Esophagus muscularis mucosa (tissue), 4 donors: ENCODE results near the gene ERBB2. TPM values are rescaled to one million over a fixed set of nuclear protein-coding genes. Genes with fewer than 3 reads are reported as not detected.

Experiments
- DNase-seq: peaks from one replicate; pipeline ENCODE4 v3.0.0-alpha.2; 2017; ENCODE audit errors: extremely low spot score
- H3K27ac ChIP-seq, 4 donors: fragments of 200-600 bp; sonication (generic); replicated peaks in 1 of 4; 1 replicate in 3 of 4; 2 replicates in 1 of 4; pipeline ENCODE4 v1.5.1; 2016 to 2019; ENCODE audit warnings: mild to moderate bottlenecking in 1 of 4
- H3K27me3 ChIP-seq, 4 donors: fragments of 200-600 bp; sonication (generic); one replicate each; pipeline versions ENCODE4 v1.5.1 to v1.6.0; 2016 to 2019
- H3K36me3 ChIP-seq, 4 donors: fragments of 200-600 bp; sonication (generic); one replicate each; pipeline ENCODE4 v1.5.1; 2016 to 2019
- H3K4me1 ChIP-seq, 4 donors: fragments of 200-600 bp; sonication (generic); one replicate each; pipeline ENCODE4 v1.5.1; 2016 to 2019
- H3K4me3 ChIP-seq, 4 donors: fragments of 200-600 bp; sonication (generic); 1 replicate in 2 of 4; 2 replicates in 2 of 4; pipeline ENCODE4 v1.5.1; 2016 to 2019; ENCODE audit warnings: mild to moderate bottlenecking in 4 of 4, moderate library complexity in 1 of 4
- H3K9me3 ChIP-seq, 4 donors: fragments of 200-600 bp; sonication (generic); 1 replicate in 3 of 4; 2 replicates in 1 of 4; pipeline ENCODE4 v1.5.1; 2016 to 2019
- CTCF ChIP-seq, 3 experiments: fragments of 200-600 bp in 2 of 3; fragments of 450-650 bp in 1 of 3; sonication (generic) in 2 of 3; IDR thresholded peaks; one replicate each; pipeline ENCODE4 v1.5.1; 2017 to 2019; ENCODE audit warnings: antibody characterized with exemption in 3 of 3, mild to moderate bottlenecking in 2 of 3, moderate library complexity in 1 of 3
- EP300 ChIP-seq: sonication (generic); formaldehyde crosslinking; IDR thresholded peaks from one replicate; pipeline ENCODE4 v1.6.1; 2017; ENCODE audit warnings: antibody characterized with exemption
- POLR2A ChIP-seq: fragments of 450-650 bp; IDR thresholded peaks from one replicate; pipeline ENCODE4 v1.6.1; 2017; ENCODE audit warnings: antibody characterized with exemption, moderate library complexity, mild to moderate bottlenecking, low read depth
- POLR2AphosphoS5 ChIP-seq, 2 donors: sonication (generic); formaldehyde crosslinking; IDR thresholded peaks; one replicate each; pipeline ENCODE4 v1.6.1; 2017; ENCODE audit warnings: antibody characterized with exemption in 2 of 2
- WGBS: methylation state at CpG from one replicate; pipeline ENCODE4 v1.1.5; 2018; 5-methylcytosine and 5-hydroxymethylcytosine counted together
- intact Hi-C: fragments of 100-400 bp; cut with DNase I; formaldehyde crosslinking; loops from one replicate; pipeline ENCODE4 v1.15.1; 2023
- total RNA-seq, 4 donors: library from RNA; depleted of rRNA; stranded (reverse); fragments of >200 nt; gene quantifications; one replicate each; pipeline versions ENCODE4 v1.1.0 to v1.2.1, GENCODE V29; 2016

ERBB2 gene
- total RNA-seq, 4 donors from 2014 or later, result 36.8 to 67.7 (median 57.7) TPM

GRCh38 chr17:39669897-39670735 is 29.7 kb upstream of the ERBB2 start:
- H3K36me3 ChIP-seq, result peaks cover 0 to 3% (median 0%) of the 10 kb centered on the region in 4 donors
- peaks cover 45 to 58% (median 54%) of the 10 kb centered on the region in 4 donors for H3K4me1 ChIP-seq
- H3K27ac ChIP-seq, result no peak overlapping the region
- no peaks in the 10 kb centered on the region for H3K9me3 ChIP-seq
- TF ChIP-seq EP300 (no peak), POLR2AphosphoS5 (IDR thresholded peaks at IDR 0.05) (no peak), POLR2A (no peak), CTCF (IDR thresholded peaks at IDR 0.05) (no peak)
- intact Hi-C loops, result no loop called here
- H3K27me3 ChIP-seq, result peaks cover 0 to 72% (median 42%) of the 10 kb centered on the region in 4 donors
- H3K4me3 ChIP-seq, result no peak overlapping the region
- 85% methylated on average over 11 of the region's 23 CpGs for WGBS
- no peak for DNase-seq

GRCh38 chr17:39670746-39671145 is 29.1 kb upstream of the ERBB2 start:
- intact Hi-C loops, result no loop called here
- H3K4me3 ChIP-seq, result no peak overlapping the region
- no peaks in the 10 kb centered on the region for H3K9me3 ChIP-seq
- H3K27me3 ChIP-seq, result peaks cover 0 to 66% (median 40%) of the 10 kb centered on the region in 4 donors
- no peak for DNase-seq
- H3K4me1 ChIP-seq, result peaks cover 48 to 58% (median 53%) of the 10 kb centered on the region in 4 donors
- WGBS, result 60% methylated on average over 4 of the region's 4 CpGs
- TF ChIP-seq POLR2AphosphoS5 (IDR thresholded peaks at IDR 0.05) (no peak), EP300 (no peak), CTCF (IDR thresholded peaks at IDR 0.05) (no peak), POLR2A (no peak)
- H3K36me3 ChIP-seq, result peaks cover 0 to 1% (median 0%) of the 10 kb centered on the region in 4 donors
- H3K27ac ChIP-seq, result no peak overlapping the region

DNA sequence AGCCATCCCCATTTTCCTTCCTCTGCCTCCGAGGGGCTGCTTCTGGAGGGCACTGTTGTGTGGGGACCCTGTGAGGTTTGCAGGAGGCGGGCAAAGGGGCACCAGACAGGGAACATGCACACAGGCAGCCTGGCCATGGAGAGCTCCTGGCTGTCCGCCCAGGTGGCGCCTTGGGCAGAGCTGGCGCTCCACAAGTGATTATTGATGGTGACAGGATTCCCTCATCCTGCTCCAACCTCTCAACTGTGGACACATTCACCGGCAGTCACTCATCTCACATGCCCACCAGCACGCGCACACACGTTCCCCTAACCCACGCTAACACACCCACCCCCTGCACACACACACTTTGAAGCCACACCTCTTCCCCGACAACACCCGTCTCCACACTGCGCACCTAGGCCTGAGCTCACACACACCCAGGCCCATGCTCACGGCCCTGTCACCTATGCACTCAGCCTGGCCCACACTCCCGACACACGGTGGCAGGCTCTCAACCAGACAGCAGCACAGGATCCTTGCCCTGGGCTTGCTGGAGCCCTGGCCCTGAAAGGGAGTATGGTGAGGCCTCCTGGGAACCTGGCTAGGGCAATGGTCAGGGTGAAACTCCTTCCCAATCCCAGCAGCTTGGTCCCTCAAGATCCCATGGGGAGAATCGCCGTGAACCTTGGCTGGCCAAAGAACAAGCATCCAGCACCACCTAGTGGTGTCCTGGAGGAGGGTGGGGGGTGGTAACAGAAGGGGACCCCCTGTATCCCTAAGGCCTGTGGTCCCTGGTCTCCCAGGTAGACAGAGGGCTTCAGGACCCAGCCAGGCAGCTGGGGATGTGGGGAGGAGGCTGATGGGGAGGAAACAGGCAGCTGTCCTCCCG is 28.0 kb upstream of the ERBB2 start:
- H3K27ac ChIP-seq, result no peak overlapping the region
- H3K4me3 ChIP-seq, result no peak overlapping the region
- intact Hi-C loops, result no loop called here
- WGBS, result 49% methylated on average over 19 of the region's 19 CpGs
- peaks cover 0 to 3% (median 0%) of the 10 kb centered on the region in 4 donors for H3K36me3 ChIP-seq
- TF ChIP-seq CTCF (IDR thresholded peaks at IDR 0.05), result peak; percentile 35 to 44 (median 41)
- TF ChIP-seq POLR2AphosphoS5 (IDR thresholded peaks at IDR 0.05), result no peak
- no peaks in the 10 kb centered on the region for H3K9me3 ChIP-seq
- peaks cover 0 to 55% (median 32%) of the 10 kb centered on the region in 4 donors for H3K27me3 ChIP-seq
- peaks cover 48 to 62% (median 55%) of the 10 kb centered on the region in 4 donors for H3K4me1 ChIP-seq
- DNase-seq, result no peak

- intact Hi-C loops, result no loop called here
- H3K27me3 ChIP-seq, result peaks cover 0 to 46% (median 24%) of the 10 kb centered on the region in 4 donors
- TF ChIP-seq POLR2A (no peak), POLR2AphosphoS5 (IDR thresholded peaks at IDR 0.05) (no peak), CTCF (IDR thresholded peaks at IDR 0.05) (no peak), EP300 (no peak)
- H3K4me3 ChIP-seq, result no peak overlapping the region
- no peak for DNase-seq
- no peak overlapping the region for H3K27ac ChIP-seq
- H3K36me3 ChIP-seq, result peaks cover 0 to 5% (median 0%) of the 10 kb centered on the region in 4 donors
- 83% methylated on average over 10 of the region's 15 CpGs for WGBS
- peaks cover 48 to 58% (median 54%) of the 10 kb centered on the region in 4 donors for H3K4me1 ChIP-seq
- H3K9me3 ChIP-seq, result no peaks in the 10 kb centered on the region
Measured at GRCh38 chr17:39672522-39673334, 27.1 kb upstream of the ERBB2 start.
